A549 (cell line): ENCODE data around the gene PSMD9.

Experiments used
- CTCF ChIP-seq: fragments of >200 bp; sonication (Bioruptor Twin); formaldehyde crosslinking; IDR thresholded peaks from 3 replicates; pipeline ENCODE4 v1.5.1; 2016
- ELK1 ChIP-seq: fragments of 150-350 bp; IDR thresholded peaks from 2 replicates; pipeline ENCODE4 v1.6.1; 2014; ENCODE audit warnings: low read depth, mild to moderate bottlenecking, low read length
- EP300 ChIP-seq, 2 experiments: fragments of >200 bp; sonication (Bioruptor Twin); formaldehyde crosslinking; IDR thresholded peaks; 2 replicates in 1 of 2; 3 replicates in 1 of 2; pipeline ENCODE4 v1.6.1; 2016 to 2017
- HMGXB4 ChIP-seq: fragments of 250-450 bp; sonication (Bioruptor Pico); IDR thresholded peaks from 2 replicates; pipeline ENCODE4 v1.5.0; 2021; ENCODE audit warnings: mild to moderate bottlenecking, moderate library complexity, borderline replicate concordance
- JUNB ChIP-seq: fragments of >200 bp; sonication (Bioruptor Twin); formaldehyde crosslinking; IDR thresholded peaks from 2 replicates; pipeline ENCODE4 v1.6.1; 2016
- MYC ChIP-seq: IDR thresholded peaks from 2 replicates; pipeline ENCODE4 v1.6.1; 2012; ENCODE audit warnings: mild to moderate bottlenecking, inconsistent platforms, low read length, improper control_type of control experiment, borderline replicate concordance
- POLR2A ChIP-seq: IDR thresholded peaks from 2 replicates; pipeline ENCODE4 v1.6.1; 2012; ENCODE audit warnings: mild to moderate bottlenecking, low read length
- RAD21 ChIP-seq, 2 experiments: fragments of >200 bp in 1 of 2; sonication (Bioruptor Twin) in 1 of 2; formaldehyde crosslinking in 1 of 2; IDR thresholded peaks in 1 of 2; conservative IDR thresholded peaks in 1 of 2; 2 replicates in 1 of 2; 3 replicates in 1 of 2; pipeline ENCODE4 v1.6.1; 2012 to 2018; ENCODE audit warnings: inconsistent platforms in 1 of 2

- TF ChIP-seq EP300 (IDR thresholded peaks at IDR 0.05) (no peak), RAD21 (conservative IDR thresholded peaks at IDR 0.05 in 1 of 2, IDR thresholded peaks at IDR 0.05 in 1 of 2) (no peak), JUNB (no peak), MYC (no peak), CTCF (no peak), HMGXB4 (no peak), POLR2A (no peak), ELK1 (no peak)
Observed at GRCh38 chr12:121917950-121918678, 29.5 kb downstream of the PSMD9 start, which contains the start of gene CFAP251.
